DOHH2 (cell line): ENCODE data around the gene TMCC3.

Experiments
- EZH2phosphoT487 ChIP-seq: fragments of 200-600 bp; sonication (generic); IDR thresholded peaks from 2 replicates; pipeline ENCODE4 v1.6.1; 2017; ENCODE audit warnings: borderline replicate concordance, mild to moderate bottlenecking, antibody characterized with exemption, low read length, moderate library complexity, mixed read lengths
- TF ChIP-seq, protein P1 (sequence below): fragments of 200-600 bp; sonication (generic); IDR thresholded peaks from one replicate; pipeline ENCODE4 v1.5.1; 2014; ENCODE audit warnings: antibody characterized with exemption, mild to moderate bottlenecking, low read depth, low read length; ENCODE audit not compliant: poor library complexity, severe bottlenecking

DNA sequence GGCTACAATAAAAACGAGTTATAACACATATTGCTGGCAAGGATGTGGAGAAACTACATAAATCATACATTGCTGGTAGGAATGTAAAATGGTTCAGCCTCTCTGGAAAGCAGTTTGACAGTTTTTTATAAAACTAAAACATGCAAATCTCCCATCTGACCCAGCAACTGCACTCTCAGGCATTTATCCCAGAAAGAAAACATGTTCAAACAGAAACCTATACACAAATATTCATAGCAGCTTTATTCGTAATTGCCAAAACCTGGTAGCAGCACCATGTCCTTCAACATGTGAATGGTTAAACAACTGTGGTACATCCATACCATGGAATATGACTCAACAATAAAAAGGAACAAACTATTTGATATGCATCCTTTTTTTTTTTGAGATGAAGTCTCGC, 10.1 kb upstream of the TMCC3 start:
- TF ChIP-seq, protein P1, sequence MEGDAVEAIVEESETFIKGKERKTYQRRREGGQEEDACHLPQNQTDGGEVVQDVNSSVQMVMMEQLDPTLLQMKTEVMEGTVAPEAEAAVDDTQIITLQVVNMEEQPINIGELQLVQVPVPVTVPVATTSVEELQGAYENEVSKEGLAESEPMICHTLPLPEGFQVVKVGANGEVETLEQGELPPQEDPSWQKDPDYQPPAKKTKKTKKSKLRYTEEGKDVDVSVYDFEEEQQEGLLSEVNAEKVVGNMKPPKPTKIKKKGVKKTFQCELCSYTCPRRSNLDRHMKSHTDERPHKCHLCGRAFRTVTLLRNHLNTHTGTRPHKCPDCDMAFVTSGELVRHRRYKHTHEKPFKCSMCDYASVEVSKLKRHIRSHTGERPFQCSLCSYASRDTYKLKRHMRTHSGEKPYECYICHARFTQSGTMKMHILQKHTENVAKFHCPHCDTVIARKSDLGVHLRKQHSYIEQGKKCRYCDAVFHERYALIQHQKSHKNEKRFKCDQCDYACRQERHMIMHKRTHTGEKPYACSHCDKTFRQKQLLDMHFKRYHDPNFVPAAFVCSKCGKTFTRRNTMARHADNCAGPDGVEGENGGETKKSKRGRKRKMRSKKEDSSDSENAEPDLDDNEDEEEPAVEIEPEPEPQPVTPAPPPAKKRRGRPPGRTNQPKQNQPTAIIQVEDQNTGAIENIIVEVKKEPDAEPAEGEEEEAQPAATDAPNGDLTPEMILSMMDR = no peak
- TF ChIP-seq EZH2phosphoT487 = no peak
